ENCODE measurements around the gene IYD. TPM values are rescaled to one million over a fixed set of nuclear protein-coding genes. Genes with fewer than 3 reads are reported as not detected.

IYD gene
- polyA plus RNA-seq, 1 of the 3 experiments (the other 2 are of a cell fraction), result not detected

DNA sequence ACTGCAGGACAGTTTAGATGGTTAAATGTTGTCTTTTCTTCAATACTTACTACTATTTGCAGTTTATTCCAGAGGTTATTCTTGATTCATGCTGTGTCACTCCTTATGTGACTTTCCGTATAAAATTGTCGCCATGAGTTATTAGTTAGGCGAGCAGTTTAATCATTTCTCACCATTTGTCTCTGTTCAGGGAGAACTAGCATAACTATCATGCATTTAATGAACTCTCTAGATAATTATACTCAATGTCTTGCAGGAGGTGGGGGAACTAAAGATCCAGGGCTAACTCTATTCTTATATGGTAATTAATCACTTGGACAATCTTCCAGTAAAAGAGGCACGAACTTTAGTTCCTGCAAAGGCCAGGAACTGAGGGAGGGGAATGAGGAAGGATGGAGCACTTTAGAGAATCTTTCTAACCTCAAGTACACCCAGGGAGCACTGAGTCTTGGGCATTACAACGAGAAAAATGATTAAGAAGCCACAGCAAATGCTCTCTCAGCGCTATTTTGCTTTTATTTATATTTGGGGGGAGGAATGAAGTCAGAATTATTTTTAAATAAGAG lies 58.3 kb downstream of the IYD start:
- no peaks in the 10 kb centered on the region for H4K20me1 ChIP-seq (ENCODE audit: insufficient read depth)
- H3K9me3 ChIP-seq, result no peaks in the 10 kb centered on the region
- H3K4me3 ChIP-seq (ENCODE audit: low read depth in 2 of 2, low read length in 1 of 2), result no peak overlapping the region
- no peak for DNase-seq
- no peak for TF ChIP-seq JUND (IDR thresholded peaks at IDR 0.05)
- TF ChIP-seq TCF12 (IDR thresholded peaks at IDR 0.05), result no peak
- no peak for TF ChIP-seq YY1 (IDR thresholded peaks at IDR 0.05; ENCODE audit: low read depth)
- no peaks in the 10 kb centered on the region for H3K79me2 ChIP-seq (ENCODE audit: insufficient read depth)
- CTCF ChIA-PET, result interaction anchor here (0.8 kb wide), 1 partner anchor 349 kb away, joined by 3 read pairs; no protein-coding TSS in a partner anchor
- H3K4me1 ChIP-seq (ENCODE audit: control insufficient read depth in 1 of 2, insufficient read depth in 2 of 2, low read depth in 1 of 2, low read length in 1 of 2), result no peaks in the 10 kb centered on the region
- no peaks in the 10 kb centered on the region for H3K27me3 ChIP-seq (ENCODE audit: insufficient read depth)
- no peak overlapping the region for H3K27ac ChIP-seq (ENCODE audit: low read depth in 2 of 2, low read length in 1 of 2)
- no peak overlapping the region for H3K4me2 ChIP-seq
- no peaks in the 10 kb centered on the region for H3F3A ChIP-seq (replicated peaks; ENCODE audit: insufficient read depth)
- H3K36me3 ChIP-seq (replicated peaks in 1 of 2; ENCODE audit: control insufficient read depth in 1 of 2, insufficient read depth in 2 of 2, low read length in 1 of 2), result no peaks in the 10 kb centered on the region
- H3K9me2 ChIP-seq, result no peaks in the 10 kb centered on the region
- 22% methylated on average over 6 of the region's 6 CpGs for WGBS (ENCODE audit: low lambda C conversion rate)
- H3K9ac ChIP-seq, result no peak overlapping the region
- no peak overlapping the region for H2AFZ ChIP-seq (ENCODE audit: low read depth)
- POLR2A ChIA-PET, result no interaction called here

DNA sequence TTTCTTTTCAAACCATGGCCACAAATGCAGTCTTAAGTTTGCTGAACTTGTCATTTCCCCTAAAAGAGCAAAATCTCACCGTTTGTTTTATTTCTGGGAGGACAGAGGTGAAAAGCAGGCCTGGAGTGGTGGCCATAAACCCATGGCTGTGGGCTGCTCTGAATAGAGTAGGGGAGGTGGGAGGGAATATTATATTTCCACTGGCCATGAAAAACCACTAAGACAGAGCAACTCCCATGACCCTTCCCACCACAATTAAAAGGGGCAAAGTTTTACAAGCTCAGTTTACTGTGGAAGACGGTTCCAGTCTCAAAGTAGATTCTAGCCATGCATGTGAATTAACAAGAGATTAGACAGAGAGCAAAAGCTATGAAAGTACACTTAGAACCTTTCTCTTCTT lies 59.0 kb downstream of the IYD start:
- Histone ChIP-seq H3F3A (replicated peaks; ENCODE audit: insufficient read depth) (no peaks in the 10 kb centered on the region), H3K36me3 (replicated peaks in 1 of 2; ENCODE audit: control insufficient read depth in 1 of 2, insufficient read depth in 2 of 2, low read length in 1 of 2) (no peaks in the 10 kb centered on the region), H2AFZ (ENCODE audit: low read depth) (no peak overlapping the region), H4K20me1 (ENCODE audit: insufficient read depth) (no peaks in the 10 kb centered on the region), H3K4me2 (no peak overlapping the region), H3K79me2 (ENCODE audit: insufficient read depth) (no peaks in the 10 kb centered on the region), H3K27ac (ENCODE audit: low read depth in 2 of 2, low read length in 1 of 2) (no peak overlapping the region), H3K9ac (no peak overlapping the region), H3K9me2 (no peaks in the 10 kb centered on the region), H3K4me3 (ENCODE audit: low read depth in 2 of 2, low read length in 1 of 2) (no peak overlapping the region), H3K9me3 (no peaks in the 10 kb centered on the region), H3K4me1 (ENCODE audit: control insufficient read depth in 1 of 2, insufficient read depth in 2 of 2, low read depth in 1 of 2, low read length in 1 of 2) (no peaks in the 10 kb centered on the region), H3K27me3 (ENCODE audit: insufficient read depth) (no peaks in the 10 kb centered on the region)
- DNase-seq, result no peak
- CTCF ChIA-PET, result no interaction called here
- 8% methylated on average over 2 of the region's 2 CpGs for WGBS (ENCODE audit: low lambda C conversion rate)
- TF ChIP-seq, protein P1, sequence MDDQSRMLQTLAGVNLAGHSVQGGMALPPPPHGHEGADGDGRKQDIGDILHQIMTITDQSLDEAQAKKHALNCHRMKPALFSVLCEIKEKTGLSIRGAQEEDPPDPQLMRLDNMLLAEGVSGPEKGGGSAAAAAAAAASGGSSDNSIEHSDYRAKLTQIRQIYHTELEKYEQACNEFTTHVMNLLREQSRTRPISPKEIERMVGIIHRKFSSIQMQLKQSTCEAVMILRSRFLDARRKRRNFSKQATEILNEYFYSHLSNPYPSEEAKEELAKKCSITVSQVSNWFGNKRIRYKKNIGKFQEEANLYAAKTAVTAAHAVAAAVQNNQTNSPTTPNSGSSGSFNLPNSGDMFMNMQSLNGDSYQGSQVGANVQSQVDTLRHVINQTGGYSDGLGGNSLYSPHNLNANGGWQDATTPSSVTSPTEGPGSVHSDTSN (IDR thresholded peaks at IDR 0.05), result no peak
- TF ChIP-seq TAF1 (IDR thresholded peaks at IDR 0.05; ENCODE audit: borderline replicate concordance, low read depth, low read length) (no peak), POLR2AphosphoS5 (IDR thresholded peaks at IDR 0.05; ENCODE audit: low read depth, low read length) (no peak), RXRA (IDR thresholded peaks at IDR 0.05; ENCODE audit: borderline replicate concordance, low read depth) (no peak), SMC3 (IDR thresholded peaks at IDR 0.05; ENCODE audit: low read depth, low read length) (no peak), EP300 (IDR thresholded peaks at IDR 0.05; ENCODE audit: borderline replicate concordance in 1 of 2, low read depth in 1 of 2, low read length in 1 of 2) (no peak), CHD2 (IDR thresholded peaks at IDR 0.05; ENCODE audit: low read length, partially characterized antibody) (no peak)
- TF ChIP-seq, protein P2, sequence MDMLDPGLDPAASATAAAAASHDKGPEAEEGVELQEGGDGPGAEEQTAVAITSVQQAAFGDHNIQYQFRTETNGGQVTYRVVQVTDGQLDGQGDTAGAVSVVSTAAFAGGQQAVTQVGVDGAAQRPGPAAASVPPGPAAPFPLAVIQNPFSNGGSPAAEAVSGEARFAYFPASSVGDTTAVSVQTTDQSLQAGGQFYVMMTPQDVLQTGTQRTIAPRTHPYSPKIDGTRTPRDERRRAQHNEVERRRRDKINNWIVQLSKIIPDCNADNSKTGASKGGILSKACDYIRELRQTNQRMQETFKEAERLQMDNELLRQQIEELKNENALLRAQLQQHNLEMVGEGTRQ (IDR thresholded peaks at IDR 0.05; ENCODE audit: borderline replicate concordance, low read depth, low read length), result no peak
- TF ChIP-seq, protein P3, sequence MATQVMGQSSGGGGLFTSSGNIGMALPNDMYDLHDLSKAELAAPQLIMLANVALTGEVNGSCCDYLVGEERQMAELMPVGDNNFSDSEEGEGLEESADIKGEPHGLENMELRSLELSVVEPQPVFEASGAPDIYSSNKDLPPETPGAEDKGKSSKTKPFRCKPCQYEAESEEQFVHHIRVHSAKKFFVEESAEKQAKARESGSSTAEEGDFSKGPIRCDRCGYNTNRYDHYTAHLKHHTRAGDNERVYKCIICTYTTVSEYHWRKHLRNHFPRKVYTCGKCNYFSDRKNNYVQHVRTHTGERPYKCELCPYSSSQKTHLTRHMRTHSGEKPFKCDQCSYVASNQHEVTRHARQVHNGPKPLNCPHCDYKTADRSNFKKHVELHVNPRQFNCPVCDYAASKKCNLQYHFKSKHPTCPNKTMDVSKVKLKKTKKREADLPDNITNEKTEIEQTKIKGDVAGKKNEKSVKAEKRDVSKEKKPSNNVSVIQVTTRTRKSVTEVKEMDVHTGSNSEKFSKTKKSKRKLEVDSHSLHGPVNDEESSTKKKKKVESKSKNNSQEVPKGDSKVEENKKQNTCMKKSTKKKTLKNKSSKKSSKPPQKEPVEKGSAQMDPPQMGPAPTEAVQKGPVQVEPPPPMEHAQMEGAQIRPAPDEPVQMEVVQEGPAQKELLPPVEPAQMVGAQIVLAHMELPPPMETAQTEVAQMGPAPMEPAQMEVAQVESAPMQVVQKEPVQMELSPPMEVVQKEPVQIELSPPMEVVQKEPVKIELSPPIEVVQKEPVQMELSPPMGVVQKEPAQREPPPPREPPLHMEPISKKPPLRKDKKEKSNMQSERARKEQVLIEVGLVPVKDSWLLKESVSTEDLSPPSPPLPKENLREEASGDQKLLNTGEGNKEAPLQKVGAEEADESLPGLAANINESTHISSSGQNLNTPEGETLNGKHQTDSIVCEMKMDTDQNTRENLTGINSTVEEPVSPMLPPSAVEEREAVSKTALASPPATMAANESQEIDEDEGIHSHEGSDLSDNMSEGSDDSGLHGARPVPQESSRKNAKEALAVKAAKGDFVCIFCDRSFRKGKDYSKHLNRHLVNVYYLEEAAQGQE (IDR thresholded peaks at IDR 0.05; ENCODE audit: low read depth, low read length), result no peak
- POLR2A ChIA-PET, result no interaction called here
